Right lobe of liver (tissue), 4 donors: ENCODE data around the gene REPS2.

Experiments used
- POLR2A ChIP-seq: fragments of 450-650 bp; IDR thresholded peaks from one replicate; pipeline ENCODE4 v1.6.1; 2017; ENCODE audit warnings: antibody characterized with exemption, mild to moderate bottlenecking
- TF ChIP-seq, protein P1 (sequence below), 4 donors: fragments of 200-600 bp in 3 of 4; fragments of 450-650 bp in 1 of 4; IDR thresholded peaks; one replicate each; pipeline versions ENCODE4 v1.5.1 to v1.8.0; 2016 to 2022; ENCODE audit warnings: antibody characterized with exemption in 4 of 4, mild to moderate bottlenecking in 2 of 4
- donor health status: DM: no; HTN: no; CAD: no.
- donor health status: DM: no; HTN: no; CAD: no.
- donor health status: DM: no; HTN: yes; CAD: no.

DNA sequence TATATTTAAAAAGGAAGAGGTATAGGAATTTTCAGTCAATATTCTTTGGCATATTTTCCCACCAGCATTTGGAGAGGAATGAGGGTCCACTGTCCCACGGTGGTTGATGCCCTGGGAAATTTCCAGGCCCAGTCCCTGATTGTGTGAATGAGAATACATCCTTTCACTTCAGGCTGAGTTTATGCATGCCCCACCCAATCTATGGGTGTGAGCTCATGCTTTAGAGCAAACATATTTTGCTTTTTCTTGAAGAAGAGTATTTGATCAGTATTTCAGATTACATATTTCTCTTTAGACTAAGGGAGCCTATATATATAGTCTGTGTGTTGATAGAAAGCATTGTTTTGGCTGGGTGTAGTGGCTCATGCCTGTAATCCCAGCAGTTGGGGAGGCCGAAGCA, 77.2 kb downstream of the REPS2 start:
- TF ChIP-seq, protein P1, sequence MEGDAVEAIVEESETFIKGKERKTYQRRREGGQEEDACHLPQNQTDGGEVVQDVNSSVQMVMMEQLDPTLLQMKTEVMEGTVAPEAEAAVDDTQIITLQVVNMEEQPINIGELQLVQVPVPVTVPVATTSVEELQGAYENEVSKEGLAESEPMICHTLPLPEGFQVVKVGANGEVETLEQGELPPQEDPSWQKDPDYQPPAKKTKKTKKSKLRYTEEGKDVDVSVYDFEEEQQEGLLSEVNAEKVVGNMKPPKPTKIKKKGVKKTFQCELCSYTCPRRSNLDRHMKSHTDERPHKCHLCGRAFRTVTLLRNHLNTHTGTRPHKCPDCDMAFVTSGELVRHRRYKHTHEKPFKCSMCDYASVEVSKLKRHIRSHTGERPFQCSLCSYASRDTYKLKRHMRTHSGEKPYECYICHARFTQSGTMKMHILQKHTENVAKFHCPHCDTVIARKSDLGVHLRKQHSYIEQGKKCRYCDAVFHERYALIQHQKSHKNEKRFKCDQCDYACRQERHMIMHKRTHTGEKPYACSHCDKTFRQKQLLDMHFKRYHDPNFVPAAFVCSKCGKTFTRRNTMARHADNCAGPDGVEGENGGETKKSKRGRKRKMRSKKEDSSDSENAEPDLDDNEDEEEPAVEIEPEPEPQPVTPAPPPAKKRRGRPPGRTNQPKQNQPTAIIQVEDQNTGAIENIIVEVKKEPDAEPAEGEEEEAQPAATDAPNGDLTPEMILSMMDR (IDR thresholded peaks at IDR 0.05), result no peak
- TF ChIP-seq POLR2A, result no peak
